UCSD-AML1 (cell line): ENCODE results near the gene NPIPA2.
"Not testable (repeated sequence)": the region's sequence is repeated elsewhere in the genome, so short reads cannot be mapped to it uniquely, and the experiment has no call there.

Experiments
- DNase-seq: peaks from one replicate; lab custom pipeline; 2025; ENCODE audit not compliant: unreplicated experiment; lab: John Stamatoyannopoulos, UW

Gene NPIPA2

GRCh38 chr16:14742273-14743128 is at the start of gene NPIPA2:
TSS of gene NPIPA2 (plus strand) at chr16:14742533. CDS start at chr16:14748066, 5,533 bp downstream.
- DNase-seq = not testable (repeated sequence)

- DNase-seq = not testable (repeated sequence)
Observed at GRCh38 chr16:14694129-14694528, 48.2 kb upstream of the NPIPA2 start, which contains the start of gene PLA2G10. TSS of gene PLA2G10 (minus strand) at chr16:14694308. CDS start at chr16:14694229, 79 bp downstream.

- DNase-seq = not testable (repeated sequence)
Observed at GRCh38 chr16:14701859-14702258, 40.5 kb upstream of the NPIPA2 start.

GRCh38 chr16:14702672-14703071 is 39.7 kb upstream of the NPIPA2 start:
- not testable (repeated sequence) for DNase-seq

- DNase-seq = not testable (repeated sequence)
Observed at GRCh38 chr16:14703156-14704011, 38.9 kb upstream of the NPIPA2 start, which contains the start of gene NPIPA3. TSS of gene NPIPA3 (plus strand) at chr16:14703411. CDS start at chr16:14708944, 5,533 bp downstream.

GRCh38 chr16:14733233-14733632 is 9.1 kb upstream of the NPIPA2 start:
- DNase-seq = not testable (repeated sequence)

- not testable (repeated sequence) for DNase-seq
Observed at GRCh38 chr16:14740832-14741385, 1.4 kb upstream of the NPIPA2 start.

- DNase-seq = not testable (repeated sequence)
Observed at GRCh38 chr16:14741794-14742193, 539 bp upstream of the NPIPA2 start.

GRCh38 chr16:14773654-14774053 is 31.3 kb downstream of the NPIPA2 start:
- DNase-seq = not testable (repeated sequence)

GRCh38 chr16:14775624-14776023 is 33.3 kb downstream of the NPIPA2 start:
- DNase-seq = not testable (repeated sequence)

GRCh38 chr16:14776763-14777162 is 34.4 kb downstream of the NPIPA2 start:
- DNase-seq = not testable (repeated sequence)

GRCh38 chr16:14779368-14779877 is 37.1 kb downstream of the NPIPA2 start:
- not testable (repeated sequence) for DNase-seq

- DNase-seq = not testable (repeated sequence)
Observed at GRCh38 chr16:14786180-14786579, 43.8 kb downstream of the NPIPA2 start.

- not testable (repeated sequence) for DNase-seq
Observed at GRCh38 chr16:14789577-14789976, 47.2 kb downstream of the NPIPA2 start.

GRCh38 chr16:14790320-14790956 is 48.1 kb downstream of the NPIPA2 start:
- not testable (repeated sequence) for DNase-seq

- DNase-seq = not testable (repeated sequence)
Observed at GRCh38 chr16:14792914-14793313, 50.6 kb downstream of the NPIPA2 start.

GRCh38 chr16:14797558-14797957 is 55.2 kb downstream of the NPIPA2 start:
- DNase-seq = not testable (repeated sequence)

- not testable (repeated sequence) for DNase-seq
Observed at GRCh38 chr16:14803577-14803976, 61.2 kb downstream of the NPIPA2 start.

GRCh38 chr16:14807184-14807678 is 64.9 kb downstream of the NPIPA2 start:
- not testable (repeated sequence) for DNase-seq

GRCh38 chr16:14813890-14814289 is 71.6 kb downstream of the NPIPA2 start:
- not testable (repeated sequence) for DNase-seq
